SU-DHL-6 (cell line): ENCODE measurements around the gene TM4SF18.

Experiments used
- H2AFZ ChIP-seq: fragments of 200-600 bp; sonication (generic); 2 replicates; pipeline ENCODE4 v1.6.1; 2014; ENCODE audit warnings: low read depth, mild to moderate bottlenecking, moderate library complexity, mixed read lengths, antibody characterized with exemption, low read length; ENCODE audit not compliant: severe bottlenecking
- H3F3A ChIP-seq: fragments of 200-600 bp; shearing (Covaris generic); 2 replicates; pipeline ENCODE4 v1.6.0; 2016; ENCODE audit warnings: antibody characterized with exemption, mild to moderate bottlenecking; ENCODE audit not compliant: insufficient read depth
- H3K27ac ChIP-seq: fragments of 200-600 bp; sonication (generic); 2 replicates; pipeline ENCODE4 v1.5.1; 2016; ENCODE audit warnings: low read depth, mild to moderate bottlenecking, low read length, moderate library complexity, mixed read lengths
- H3K27me3 ChIP-seq: fragments of 200-600 bp; sonication (generic), shearing (Covaris generic); 2 replicates; pipeline ENCODE4 v1.6.0; 2014; ENCODE audit warnings: mild to moderate bottlenecking, low read length
- H3K36me3 ChIP-seq: fragments of 200-600 bp; sonication (generic); 2 replicates; pipeline ENCODE4 v1.6.1; 2014; ENCODE audit warnings: mild to moderate bottlenecking, low read length, mixed read lengths
- H3K4me2 ChIP-seq: fragments of 300-600, 200-600 bp; shearing (Covaris generic), sonication (generic); 2 replicates; pipeline ENCODE4 v1.6.0; 2014; ENCODE audit warnings: low read length, low read depth, mild to moderate bottlenecking; ENCODE audit not compliant: poor library complexity, severe bottlenecking
- H3K4me3 ChIP-seq: fragments of 200-600 bp; sonication (generic); 2 replicates; pipeline ENCODE4 v1.5.1; 2014; ENCODE audit warnings: antibody characterized with exemption, low read length, mild to moderate bottlenecking, mixed read lengths; ENCODE audit not compliant: insufficient read depth, poor library complexity, severe bottlenecking
- H3K79me2 ChIP-seq: fragments of 200-600 bp; sonication (generic); 2 replicates; pipeline ENCODE4 v1.6.1; 2014; ENCODE audit warnings: mild to moderate bottlenecking, low read length, moderate library complexity; ENCODE audit not compliant: insufficient read depth
- H3K9ac ChIP-seq: fragments of 200-600 bp; sonication (generic); 2 replicates; pipeline ENCODE4 v1.7.0; 2014; ENCODE audit warnings: mild to moderate bottlenecking, low read length
- H3K9me2 ChIP-seq: fragments of 200-600 bp; sonication (generic); replicated peaks from 2 replicates; pipeline ENCODE4 v1.6.1; 2014; ENCODE audit warnings: low read length; ENCODE audit not compliant: insufficient read depth
- H3K9me3 ChIP-seq: fragments of 200-600 bp; sonication (generic); 2 replicates; pipeline ENCODE4 v1.6.1; 2014; ENCODE audit warnings: low read length, mixed read lengths; ENCODE audit not compliant: insufficient read depth
- H4K20me1 ChIP-seq: fragments of 200-600 bp; sonication (generic); 2 replicates; pipeline ENCODE4 v1.6.1; 2014; ENCODE audit warnings: low read depth, mild to moderate bottlenecking, antibody characterized with exemption, low read length, moderate library complexity, mixed read lengths
- EZH2phosphoT487 ChIP-seq: fragments of 200-600 bp; sonication (generic), shearing (Covaris generic); conservative IDR thresholded peaks from 2 replicates; pipeline ENCODE4 v1.6.1; 2018; ENCODE audit warnings: mild to moderate bottlenecking, antibody characterized with exemption, low read length, moderate library complexity, mixed read lengths
- TF ChIP-seq, protein P1 (sequence below): fragments of 200-600 bp; sonication (generic); IDR thresholded peaks from one replicate; pipeline ENCODE4 v1.5.1; 2017; ENCODE audit warnings: antibody characterized with exemption, mild to moderate bottlenecking, low read length, moderate library complexity; ENCODE audit not compliant: insufficient read depth, poor library complexity, severe bottlenecking

TM4SF18 gene

DNA sequence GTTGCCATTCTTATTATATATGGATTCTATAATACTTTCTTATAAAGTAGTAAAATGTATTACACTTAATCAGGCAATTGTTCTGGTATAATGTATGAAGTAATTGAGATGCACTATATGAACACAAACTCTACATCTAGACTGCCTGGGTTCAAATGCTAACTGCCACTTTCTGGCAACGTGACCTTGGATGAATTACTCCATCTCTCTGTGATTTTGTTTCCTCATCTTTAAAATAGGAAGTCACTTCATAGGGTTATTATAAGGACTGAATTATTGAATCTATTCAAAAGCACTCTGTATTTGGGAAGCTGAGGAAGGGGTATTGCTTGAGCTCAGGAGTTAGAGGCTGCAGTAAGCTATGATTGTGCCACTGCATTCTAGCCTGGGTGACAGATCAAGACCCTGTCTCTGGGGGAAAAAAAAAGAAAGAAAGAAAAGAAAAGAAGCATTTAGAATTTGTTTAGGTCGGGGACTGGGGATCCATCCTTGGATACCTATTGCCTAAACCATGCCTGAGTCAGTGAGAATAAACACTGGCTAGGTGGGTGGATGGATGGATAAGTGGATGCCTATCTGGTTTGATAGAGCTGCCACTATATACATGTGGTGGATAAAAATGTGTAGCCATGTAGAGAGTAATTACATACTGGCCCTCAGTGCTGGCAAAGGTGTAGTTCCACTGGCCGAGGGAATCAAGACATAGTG lies 41.5 kb upstream of the TM4SF18 start:
- no peaks in the 10 kb centered on the region for H3F3A ChIP-seq
- H3K27me3 ChIP-seq, result no peaks in the 10 kb centered on the region
- TF ChIP-seq EZH2phosphoT487, result no peak
- TF ChIP-seq, protein P1, sequence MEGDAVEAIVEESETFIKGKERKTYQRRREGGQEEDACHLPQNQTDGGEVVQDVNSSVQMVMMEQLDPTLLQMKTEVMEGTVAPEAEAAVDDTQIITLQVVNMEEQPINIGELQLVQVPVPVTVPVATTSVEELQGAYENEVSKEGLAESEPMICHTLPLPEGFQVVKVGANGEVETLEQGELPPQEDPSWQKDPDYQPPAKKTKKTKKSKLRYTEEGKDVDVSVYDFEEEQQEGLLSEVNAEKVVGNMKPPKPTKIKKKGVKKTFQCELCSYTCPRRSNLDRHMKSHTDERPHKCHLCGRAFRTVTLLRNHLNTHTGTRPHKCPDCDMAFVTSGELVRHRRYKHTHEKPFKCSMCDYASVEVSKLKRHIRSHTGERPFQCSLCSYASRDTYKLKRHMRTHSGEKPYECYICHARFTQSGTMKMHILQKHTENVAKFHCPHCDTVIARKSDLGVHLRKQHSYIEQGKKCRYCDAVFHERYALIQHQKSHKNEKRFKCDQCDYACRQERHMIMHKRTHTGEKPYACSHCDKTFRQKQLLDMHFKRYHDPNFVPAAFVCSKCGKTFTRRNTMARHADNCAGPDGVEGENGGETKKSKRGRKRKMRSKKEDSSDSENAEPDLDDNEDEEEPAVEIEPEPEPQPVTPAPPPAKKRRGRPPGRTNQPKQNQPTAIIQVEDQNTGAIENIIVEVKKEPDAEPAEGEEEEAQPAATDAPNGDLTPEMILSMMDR, result no peak
- H3K79me2 ChIP-seq, result no peaks in the 10 kb centered on the region
- no peaks in the 10 kb centered on the region for H3K9me3 ChIP-seq
- no peak overlapping the region for H3K4me2 ChIP-seq
- no peaks in the 10 kb centered on the region for H3K9me2 ChIP-seq
- no peak overlapping the region for H3K9ac ChIP-seq
- H3K36me3 ChIP-seq, result no peaks in the 10 kb centered on the region
- H3K27ac ChIP-seq, result no peak overlapping the region
- H3K4me3 ChIP-seq, result no peak overlapping the region
- no peaks in the 10 kb centered on the region for H4K20me1 ChIP-seq
- no peak overlapping the region for H2AFZ ChIP-seq

DNA sequence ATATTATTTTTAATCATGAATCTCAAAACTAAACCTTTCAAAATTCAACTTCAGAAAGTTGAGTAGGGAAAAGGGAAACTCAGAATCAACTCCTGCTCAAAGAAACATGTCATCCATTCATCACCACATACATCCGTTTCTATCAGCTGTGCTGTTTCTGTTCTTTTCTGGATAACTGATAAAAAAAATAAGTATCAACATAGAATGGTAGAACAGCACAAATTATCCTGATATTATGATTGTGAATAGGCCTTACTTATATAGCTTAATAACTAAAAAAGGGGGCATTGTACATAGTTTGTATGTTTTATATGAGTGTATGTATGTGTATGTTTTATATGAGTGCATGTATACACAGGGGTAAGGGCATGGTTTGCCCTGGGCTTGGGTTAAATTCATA lies 41.0 kb upstream of the TM4SF18 start:
- no peak overlapping the region for H3K4me2 ChIP-seq
- no peaks in the 10 kb centered on the region for H3K9me3 ChIP-seq
- H3K9ac ChIP-seq, result no peak overlapping the region
- H4K20me1 ChIP-seq, result no peaks in the 10 kb centered on the region
- H3F3A ChIP-seq, result no peaks in the 10 kb centered on the region
- H3K4me3 ChIP-seq, result no peak overlapping the region
- no peaks in the 10 kb centered on the region for H3K36me3 ChIP-seq
- no peak overlapping the region for H3K27ac ChIP-seq
- no peaks in the 10 kb centered on the region for H3K9me2 ChIP-seq
- TF ChIP-seq, protein P1, result no peak
- no peak for TF ChIP-seq EZH2phosphoT487
- H2AFZ ChIP-seq, result no peak overlapping the region
- H3K27me3 ChIP-seq, result no peaks in the 10 kb centered on the region
- no peaks in the 10 kb centered on the region for H3K79me2 ChIP-seq

DNA sequence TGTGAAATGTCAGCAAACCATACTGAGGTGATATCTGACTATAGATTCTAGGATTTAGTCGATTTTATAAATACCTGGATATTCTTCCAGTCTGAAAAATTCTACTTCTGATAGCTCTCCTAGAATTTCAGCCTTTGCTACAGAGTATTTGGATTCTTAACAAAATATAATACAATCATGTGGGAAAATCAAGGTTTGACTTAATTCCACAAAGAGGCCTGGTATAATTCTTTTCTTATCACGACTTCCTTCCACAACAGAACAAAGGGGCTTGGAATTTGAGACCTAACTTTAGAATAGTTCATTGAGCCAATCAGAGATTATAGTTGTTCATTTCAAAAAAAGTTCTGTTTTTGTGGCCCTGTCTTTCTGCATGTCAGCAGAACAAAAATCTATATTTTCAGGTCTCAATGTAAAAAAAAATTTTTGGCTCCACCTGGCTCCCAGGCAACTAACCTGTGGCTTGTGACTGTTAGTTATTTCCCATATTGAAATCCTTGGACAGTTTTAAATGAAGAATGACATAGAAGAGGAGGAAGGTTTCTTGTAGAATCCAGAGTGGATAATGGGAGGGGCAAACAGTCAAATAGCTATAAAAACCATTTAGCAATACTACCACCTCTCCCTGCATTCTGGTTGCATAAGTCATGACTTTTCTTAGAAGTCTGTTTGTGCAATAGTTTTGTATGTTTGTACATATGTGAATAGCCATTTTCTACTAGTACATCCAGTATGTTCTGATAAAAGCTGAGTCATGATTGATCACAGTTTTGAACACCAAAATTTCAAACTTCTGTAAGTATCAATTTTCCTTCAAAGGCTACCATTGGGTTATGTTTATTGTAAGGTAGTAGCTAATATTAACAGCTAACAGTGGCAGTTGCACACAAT lies 40.0 kb upstream of the TM4SF18 start:
- Histone ChIP-seq H2AFZ (no peak overlapping the region), H3F3A (no peaks in the 10 kb centered on the region), H4K20me1 (no peaks in the 10 kb centered on the region), H3K9me3 (no peaks in the 10 kb centered on the region), H3K4me2 (no peak overlapping the region), H3K9ac (no peak overlapping the region), H3K79me2 (no peaks in the 10 kb centered on the region), H3K27me3 (no peaks in the 10 kb centered on the region), H3K36me3 (no peaks in the 10 kb centered on the region), H3K9me2 (no peaks in the 10 kb centered on the region), H3K4me3 (no peak overlapping the region), H3K27ac (no peak overlapping the region)
- TF ChIP-seq EZH2phosphoT487, result no peak
- TF ChIP-seq, protein P1, result no peak
